Vagina (tissue), 2 donors: ENCODE results near the gene MTCH1.

ENCODE experiments used
- POLR2A ChIP-seq, 2 donors: fragments of 450-650 bp; IDR thresholded peaks; one replicate each; pipeline ENCODE4 v1.6.1; 2017; ENCODE audit warnings: antibody characterized with exemption in 2 of 2, mild to moderate bottlenecking in 2 of 2, moderate library complexity in 2 of 2
- POLR2AphosphoS5 ChIP-seq, 2 donors: sonication (generic); formaldehyde crosslinking; IDR thresholded peaks; one replicate each; pipeline ENCODE4 v1.9.0; 2017; ENCODE audit warnings: antibody characterized with exemption in 2 of 2, mild to moderate bottlenecking in 2 of 2, low read depth in 1 of 2; ENCODE audit not compliant: insufficient read depth in 1 of 2
- TF ChIP-seq, protein P1 (sequence below), 3 experiments: fragments of 450-650 bp in 2 of 3; fragments of 200-600 bp in 1 of 3; sonication (generic) in 1 of 3; IDR thresholded peaks; one replicate each; pipeline ENCODE4 v1.5.1; 2017 to 2019; ENCODE audit warnings: antibody characterized with exemption in 3 of 3, mild to moderate bottlenecking in 2 of 3, moderate library complexity in 2 of 3

DNA sequence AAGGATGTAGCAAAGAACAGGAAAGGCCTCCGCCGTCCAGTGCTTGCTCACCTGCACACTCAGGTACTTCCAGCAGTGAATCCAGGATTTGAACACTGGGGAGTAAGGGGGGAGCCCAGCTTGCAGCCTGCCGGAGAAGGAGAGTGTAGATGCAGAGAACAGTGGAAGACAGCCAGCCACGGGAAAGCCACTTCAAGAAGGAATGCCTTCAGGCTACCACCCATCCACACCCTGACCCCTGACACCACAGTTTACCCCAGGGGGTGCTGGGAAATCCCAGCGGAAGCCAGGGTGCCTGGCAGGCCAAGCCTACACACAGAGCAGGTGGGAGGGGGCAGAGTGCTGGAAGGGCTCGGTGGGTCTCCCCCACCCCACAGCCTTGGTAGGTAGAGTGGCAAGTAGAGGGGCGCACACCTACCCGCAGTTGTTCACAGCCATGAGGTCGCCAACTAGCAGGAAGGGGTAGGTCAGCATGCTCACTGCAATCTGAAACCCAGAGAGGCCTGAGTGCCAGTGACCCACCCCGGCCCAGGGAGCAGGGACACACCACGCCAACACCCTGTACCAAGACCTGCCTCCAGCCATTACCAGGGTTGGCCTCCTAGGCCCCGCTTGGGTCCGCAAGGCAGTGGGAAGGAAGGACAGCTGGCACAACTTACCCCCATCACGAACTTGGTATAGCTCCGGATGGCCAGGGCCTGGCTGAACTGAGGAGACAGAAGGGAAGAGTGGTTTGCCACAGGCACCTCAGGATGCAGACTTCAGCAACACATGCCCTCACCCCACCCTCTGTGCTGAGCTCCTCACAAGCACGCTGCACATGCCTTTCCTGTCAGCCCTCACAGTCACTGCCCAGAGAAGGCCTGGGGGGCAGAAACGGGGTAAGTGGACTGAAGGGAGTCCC, 15.8 kb downstream of the MTCH1 start:
- TF ChIP-seq, protein P1, sequence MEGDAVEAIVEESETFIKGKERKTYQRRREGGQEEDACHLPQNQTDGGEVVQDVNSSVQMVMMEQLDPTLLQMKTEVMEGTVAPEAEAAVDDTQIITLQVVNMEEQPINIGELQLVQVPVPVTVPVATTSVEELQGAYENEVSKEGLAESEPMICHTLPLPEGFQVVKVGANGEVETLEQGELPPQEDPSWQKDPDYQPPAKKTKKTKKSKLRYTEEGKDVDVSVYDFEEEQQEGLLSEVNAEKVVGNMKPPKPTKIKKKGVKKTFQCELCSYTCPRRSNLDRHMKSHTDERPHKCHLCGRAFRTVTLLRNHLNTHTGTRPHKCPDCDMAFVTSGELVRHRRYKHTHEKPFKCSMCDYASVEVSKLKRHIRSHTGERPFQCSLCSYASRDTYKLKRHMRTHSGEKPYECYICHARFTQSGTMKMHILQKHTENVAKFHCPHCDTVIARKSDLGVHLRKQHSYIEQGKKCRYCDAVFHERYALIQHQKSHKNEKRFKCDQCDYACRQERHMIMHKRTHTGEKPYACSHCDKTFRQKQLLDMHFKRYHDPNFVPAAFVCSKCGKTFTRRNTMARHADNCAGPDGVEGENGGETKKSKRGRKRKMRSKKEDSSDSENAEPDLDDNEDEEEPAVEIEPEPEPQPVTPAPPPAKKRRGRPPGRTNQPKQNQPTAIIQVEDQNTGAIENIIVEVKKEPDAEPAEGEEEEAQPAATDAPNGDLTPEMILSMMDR (IDR thresholded peaks at IDR 0.05) = no peak
- TF ChIP-seq POLR2AphosphoS5 (IDR thresholded peaks at IDR 0.05; ENCODE audit: insufficient read depth in 1 of 2, low read depth in 1 of 2) = no peak
- no peak for TF ChIP-seq POLR2A (IDR thresholded peaks at IDR 0.05)
